GM18951 (cell line): ENCODE measurements around the gene AGK.

Experiments used
- POLR2A ChIP-seq: IDR thresholded peaks from 4 replicates; pipeline ENCODE4 v1.6.1; 2011; ENCODE audit warnings: mild to moderate bottlenecking; ENCODE audit not compliant: insufficient read length, insufficient read depth; ENCODE audit errors: extremely low read depth
- in situ Hi-C: fragments of 300-500 bp; cut with MboI; formaldehyde crosslinking; loops from one replicate; pipeline ENCODE4 v1.12.0; 2022; ENCODE audit warnings: low sequenced_read_pairs, mixed read lengths, inconsistent platforms; ENCODE audit not compliant: unreplicated experiment

Gene AGK

GRCh38 chr7:141649137-141649864 lies 98.1 kb downstream of the AGK start:
- in situ Hi-C loops, result no loop called here

GRCh38 chr7:141649865-141650634 lies 98.8 kb downstream of the AGK start:
- in situ Hi-C loops, result no loop called here
- TF ChIP-seq POLR2A, result no peak

More at GRCh38 chr7:141649137-141649864, 98.1 kb downstream of the AGK start:
- no peak for TF ChIP-seq POLR2A

- in situ Hi-C loops, result no loop called here
- TF ChIP-seq POLR2A, result no peak
Observed at GRCh38 chr7:141651417-141651816, 100.2 kb downstream of the AGK start.

GRCh38 chr7:141652691-141653090 lies 101.5 kb downstream of the AGK start:
- in situ Hi-C loops, result no loop called here
- no peak for TF ChIP-seq POLR2A

GRCh38 chr7:141654551-141654950 lies 103.3 kb downstream of the AGK start:
- TF ChIP-seq POLR2A, result no peak
- in situ Hi-C loops, result no loop called here

GRCh38 chr7:141659501-141659900 lies 108.3 kb downstream of the AGK start:
- TF ChIP-seq POLR2A, result no peak
- in situ Hi-C loops, result no loop called here

- in situ Hi-C loops, result no loop called here
Observed at GRCh38 chr7:141660259-141660658, 109.0 kb downstream of the AGK start.

GRCh38 chr7:141663081-141663849 lies 112.1 kb downstream of the AGK start:
- TF ChIP-seq POLR2A, result no peak
- in situ Hi-C loops, result no loop called here

More at GRCh38 chr7:141660259-141660658, 109.0 kb downstream of the AGK start:
- no peak for TF ChIP-seq POLR2A

- in situ Hi-C loops, result no loop called here
Observed at GRCh38 chr7:141664450-141664849, 113.2 kb downstream of the AGK start.

GRCh38 chr7:141665208-141666035 lies 114.2 kb downstream of the AGK start:
- in situ Hi-C loops, result no loop called here
- no peak for TF ChIP-seq POLR2A

More at GRCh38 chr7:141664450-141664849, 113.2 kb downstream of the AGK start:
- TF ChIP-seq POLR2A, result no peak

- TF ChIP-seq POLR2A, result no peak
- in situ Hi-C loops, result no loop called here
Observed at GRCh38 chr7:141666071-141666470, 114.9 kb downstream of the AGK start.

- in situ Hi-C loops, result no loop called here
- TF ChIP-seq POLR2A, result no peak
Observed at GRCh38 chr7:141668853-141669252, 117.6 kb downstream of the AGK start.
